IMR-90 (cell line): ENCODE measurements around the gene MCRS1. TPM values are rescaled to one million over a fixed set of nuclear protein-coding genes. Genes with fewer than 3 reads are reported as not detected.

Source experiments
- ATAC-seq: fragments of 200-7000 bp; cut with Tn5 transposase; 2 replicates; pipeline ENCODE4 v1.9.1; 2020; ENCODE audit warnings: low read depth, mild to moderate bottlenecking, moderate library complexity
- BruUV-seq: library from RNA; stranded (reverse); fragments of 400-500 nt; replicated peaks from 2 replicates; lab custom pipeline; 2021; lab: Mats Ljungman, UMichigan
- CTCF ChIA-PET: fragments of 300-600 bp; formaldehyde crosslinking; extraction: SDS; loops from one replicate; lab custom pipeline; 2021; ENCODE audit warnings: antibody characterized with exemption; lab: Yijun Ruan, JAX
- POLR2A ChIA-PET: fragments of 300-600 bp; sonication (Branson Sonifier 250); formaldehyde crosslinking; loops from one replicate; lab custom pipeline; 2022; ENCODE audit warnings: antibody characterized with exemption; ENCODE audit not compliant: unreplicated experiment; lab: Charles Lee
- DNase-seq: peaks from one replicate; pipeline ENCODE4 v3.0.0; 2013
- H2AFZ ChIP-seq: replicated peaks from 2 replicates; pipeline ENCODE3; 2013; ENCODE audit warnings: low read length, mild to moderate bottlenecking; ENCODE audit not compliant: poor library complexity
- H2AK5ac ChIP-seq: 2 replicates; pipeline ENCODE4 v1.6.1; 2013; ENCODE audit warnings: low read depth, low read length, inconsistent platforms
- H2AK9ac ChIP-seq: replicated peaks from 2 replicates; pipeline ENCODE3; 2013; ENCODE audit warnings: mild to moderate bottlenecking, low read depth, low read length, moderate library complexity; ENCODE audit not compliant: poor library complexity
- H2BK120ac ChIP-seq: 2 replicates; pipeline ENCODE4 v1.6.1; 2013; ENCODE audit warnings: low read depth, low read length, inconsistent platforms
- H2BK15ac ChIP-seq: 3 replicates; pipeline ENCODE4 v1.6.1; 2013; ENCODE audit warnings: low read depth, low read length, inconsistent platforms
- H2BK20ac ChIP-seq: 2 replicates; pipeline ENCODE4 v1.6.1; 2013; ENCODE audit warnings: low read depth, mild to moderate bottlenecking, inconsistent platforms, low read length, moderate library complexity
- H2BK5ac ChIP-seq: 2 replicates; pipeline ENCODE4 v1.6.1; 2013; ENCODE audit warnings: mild to moderate bottlenecking, low read depth, low read length, inconsistent platforms; ENCODE audit not compliant: poor library complexity, severe bottlenecking
- H3K14ac ChIP-seq: replicated peaks from 2 replicates; pipeline ENCODE4 v1.6.1; 2013; ENCODE audit warnings: low read depth, low read length, inconsistent platforms
- H3K18ac ChIP-seq: 2 replicates; pipeline ENCODE4 v1.6.1; 2013; ENCODE audit warnings: low read depth, low read length, control low read depth
- H3K23ac ChIP-seq: 2 replicates; pipeline ENCODE4 v1.6.1; 2013; ENCODE audit warnings: low read depth, low read length, inconsistent platforms
- H3K27ac ChIP-seq: 2 replicates; pipeline ENCODE4 v1.5.1; 2013; ENCODE audit warnings: mild to moderate bottlenecking, control low read depth, low read length; ENCODE audit not compliant: insufficient read depth
- H3K27me3 ChIP-seq: 2 replicates; pipeline ENCODE4 v1.6.1; 2013; ENCODE audit warnings: low read length; ENCODE audit not compliant: control insufficient read depth, insufficient read depth
- H3K36me3 ChIP-seq: 2 replicates; pipeline ENCODE4 v1.6.1; 2013; ENCODE audit warnings: low read length, mixed read lengths; ENCODE audit not compliant: control insufficient read depth, insufficient read depth
- H3K4ac ChIP-seq: 2 replicates; pipeline ENCODE4 v1.6.1; 2013; ENCODE audit warnings: low read depth, low read length, inconsistent platforms
- H3K4me1 ChIP-seq: 2 replicates; pipeline ENCODE4 v1.6.1; 2013; ENCODE audit warnings: low read length, mixed read lengths; ENCODE audit not compliant: control insufficient read depth, insufficient read depth
- H3K4me2 ChIP-seq: 2 replicates; pipeline ENCODE4 v1.6.1; 2013; ENCODE audit warnings: low read depth, mild to moderate bottlenecking, control low read depth, low read length, moderate library complexity
- H3K4me3 ChIP-seq: 2 replicates; pipeline ENCODE4 v1.5.1; 2013; ENCODE audit warnings: low read depth, mild to moderate bottlenecking, control low read depth, low read length, moderate library complexity; ENCODE audit not compliant: insufficient read depth
- H3K56ac ChIP-seq: 2 replicates; pipeline ENCODE4 v1.6.1; 2013; ENCODE audit warnings: low read length, inconsistent platforms; ENCODE audit not compliant: insufficient read depth; ENCODE audit errors: extremely low read depth
- H3K79me1 ChIP-seq, 2 experiments: 2 replicates each; pipeline ENCODE4 v1.6.1; 2013; ENCODE audit warnings: low read length in 2 of 2, inconsistent platforms in 1 of 2, low read depth in 1 of 2
- H3K9ac ChIP-seq: 2 replicates; pipeline ENCODE4 v1.6.1; 2013; ENCODE audit warnings: low read depth, low read length, control low read depth
- H3K9me1 ChIP-seq: 2 replicates; pipeline ENCODE4 v1.6.1; 2013; ENCODE audit warnings: low read length, inconsistent platforms; ENCODE audit not compliant: insufficient read depth
- H3K9me3 ChIP-seq: 2 replicates; pipeline ENCODE4 v1.6.1; 2013; ENCODE audit warnings: low read length; ENCODE audit not compliant: control insufficient read depth, insufficient read depth
- H4K20me1 ChIP-seq: 2 replicates; pipeline ENCODE4 v1.6.1; 2013; ENCODE audit warnings: low read length, inconsistent platforms; ENCODE audit not compliant: insufficient read depth
- H4K5ac ChIP-seq: 2 replicates; pipeline ENCODE4 v1.6.1; 2013; ENCODE audit warnings: mild to moderate bottlenecking, low read depth, low read length, control low read depth
- H4K8ac ChIP-seq, 2 experiments: 2 replicates each; pipeline ENCODE4 v1.6.1; 2013; ENCODE audit warnings: low read depth in 2 of 2, low read length in 2 of 2, control low read depth in 1 of 2, inconsistent platforms in 1 of 2
- H4K91ac ChIP-seq: 2 replicates; pipeline ENCODE4 v1.6.1; 2013; ENCODE audit warnings: low read depth, low read length, inconsistent platforms; ENCODE audit not compliant: insufficient read depth
- CEBPB ChIP-seq: IDR thresholded peaks from 2 replicates; pipeline ENCODE4 v1.6.1; 2012; ENCODE audit warnings: low read depth, low read length, improper control_type of control experiment
- FOS ChIP-seq: fragments of 150-350 bp; IDR thresholded peaks from 2 replicates; pipeline ENCODE4 v1.6.1; 2016; ENCODE audit warnings: low read depth, low read length
- MAFK ChIP-seq: IDR thresholded peaks from 2 replicates; pipeline ENCODE4 v1.6.1; 2012; ENCODE audit warnings: low read depth, low read length, improper control_type of control experiment
- MXI1 ChIP-seq: IDR thresholded peaks from 2 replicates; pipeline ENCODE4 v1.6.1; 2012; ENCODE audit warnings: low read depth, mild to moderate bottlenecking, low read length, moderate library complexity, borderline replicate concordance
- WGBS, 2 experiments: methylation state at CpG; one replicate each; pipeline versions ENCODE4 v1.1.5 to v1.1.7; 2013; ENCODE audit warnings: missing lambda C conversion rate in 2 of 2; ENCODE audit not compliant: insufficient read length in 1 of 2; ENCODE audit errors: extremely low coverage in 2 of 2; 5-methylcytosine and 5-hydroxymethylcytosine counted together
- dilution Hi-C: fragments of 300-500 bp; cut with HindIII; formaldehyde crosslinking; loops from one replicate; pipeline ENCODE4 v1.14.3; 2018; ENCODE audit warnings: low sequenced_read_pairs; ENCODE audit not compliant: unreplicated experiment
- in situ Hi-C: fragments of 300-500 bp; cut with MboI; formaldehyde crosslinking; loops from 3 replicates; pipeline ENCODE4 v1.14.3; 2019; ENCODE audit warnings: low sequenced_read_pairs, inconsistent platforms, mixed read lengths
- intact Hi-C: fragments of 100-400 bp; cut with micrococcal nuclease; formaldehyde crosslinking; loops from 2 replicates; pipeline ENCODE4 v1.10.0; 2022
- polyA plus RNA-seq, 3 experiments: library from polyadenylated mRNA; depleted of rRNA; stranded (reverse); fragments of >200 nt; gene quantifications; 2 replicates each; pipeline ENCODE4 v1.2.3, GENCODE V29; 2012; ENCODE audit warnings: low replicate concordance in 1 of 3
- total RNA-seq: library from RNA; depleted of rRNA; stranded (reverse); fragments of >200 nt; gene quantifications from 2 replicates; pipeline ENCODE4 v1.2.3, GENCODE V29; 2012

The MCRS1 gene
- total and polyA plus RNA-seq, 2 of the 4 experiments (the other 2 are of a cell fraction) = 72.9 to 73.2 TPM

- no peak overlapping the region for H2AK5ac ChIP-seq
- no peak overlapping the region for H3K56ac ChIP-seq
- no peak overlapping the region for H3K27ac ChIP-seq
- in situ Hi-C loops = no loop called here
- DNase-seq (no peak), ATAC-seq (no peak)
- H2AK9ac ChIP-seq = no peak overlapping the region
- no peak for TF ChIP-seq MXI1
- no peak for TF ChIP-seq FOS
- no peak for TF ChIP-seq CEBPB
- TF ChIP-seq MAFK = no peak
- CTCF ChIA-PET = no interaction called here
- H3K9ac ChIP-seq = no peak overlapping the region
- POLR2A ChIA-PET = no interaction called here
- peaks cover 0 to 2% of the 10 kb centered on the region in 2 experiments; a peak in 1 of 4 replicates for H3K79me1 ChIP-seq
- peaks cover 2% of the 10 kb centered on the region; the same call in 1 of the 2 replicates for H3K9me3 ChIP-seq
- no peak overlapping the region for H2BK15ac ChIP-seq
- dilution Hi-C loops = no loop called here
- no peak overlapping the region for H3K4me2 ChIP-seq
- no peak overlapping the region for H2AFZ ChIP-seq
- peaks cover 2% of the 10 kb centered on the region for H3K4me1 ChIP-seq
- H4K20me1 ChIP-seq = no peaks in the 10 kb centered on the region
- BruUV-seq = no TSS peak
- H2BK120ac ChIP-seq = no peak overlapping the region
- WGBS, 2 experiments = no CpG with 5 or more reads among the region's 5 CpGs
- intact Hi-C loops = no loop called here
- no peak overlapping the region for H2BK5ac ChIP-seq
- no peak overlapping the region for H3K18ac ChIP-seq
- no peaks in the 10 kb centered on the region for H3K36me3 ChIP-seq
- no peak overlapping the region for H3K4me3 ChIP-seq
- H3K14ac ChIP-seq = no peak overlapping the region
- H4K91ac ChIP-seq = no peak overlapping the region
- H3K9me1 ChIP-seq = no peaks in the 10 kb centered on the region
- no peak overlapping the region for H2BK20ac ChIP-seq
- H3K4ac ChIP-seq = no peak overlapping the region
- H3K23ac ChIP-seq = no peak overlapping the region
- H4K8ac ChIP-seq = no peak overlapping the region
- no peak overlapping the region for H4K5ac ChIP-seq
- peaks cover 3% of the 10 kb centered on the region; the same call in 1 of the 2 replicates for H3K27me3 ChIP-seq
Measured at GRCh38 chr12:49616533-49617219, 48.7 kb upstream of the MCRS1 start.
